ENCODE data around the gene LRRC30. TPM values are rescaled to one million over a fixed set of nuclear protein-coding genes. Genes with fewer than 3 reads are reported as not detected.
A peak's percentile ranks its signal among the peaks of the same experiment; 100 is the strongest.

LRRC30 gene
- total RNA-seq, 1 donor from 2014 or later, result not detected

DNA sequence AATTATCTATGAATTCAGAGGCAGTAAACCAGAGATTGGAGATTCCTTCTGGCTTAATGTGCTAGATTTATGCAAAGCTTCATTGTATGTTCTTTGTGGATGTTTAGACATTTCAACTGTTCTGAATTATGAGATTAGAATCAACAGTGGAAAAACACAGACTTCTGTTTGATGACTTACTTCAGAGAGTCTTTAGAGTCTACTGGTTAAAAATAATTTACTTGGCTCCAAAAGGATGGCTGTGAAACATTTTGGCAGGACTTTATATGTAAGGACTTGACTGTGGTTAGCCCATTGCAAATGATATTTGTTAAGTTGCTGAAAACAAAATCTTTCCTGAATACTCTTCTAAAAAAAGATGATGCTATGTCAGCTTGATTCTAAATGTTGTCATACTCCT, 25.5 kb upstream of the LRRC30 start:
- DNase-seq (ENCODE audit: low spot score in 2 of 2), result no peak
- no peaks in the 10 kb centered on the region for H3K27me3 ChIP-seq
- H3K4me3 ChIP-seq, result no peak overlapping the region
- no peak overlapping the region for H3K27ac ChIP-seq
- no peaks in the 10 kb centered on the region for H3K9me3 ChIP-seq
- TF ChIP-seq, protein P1, sequence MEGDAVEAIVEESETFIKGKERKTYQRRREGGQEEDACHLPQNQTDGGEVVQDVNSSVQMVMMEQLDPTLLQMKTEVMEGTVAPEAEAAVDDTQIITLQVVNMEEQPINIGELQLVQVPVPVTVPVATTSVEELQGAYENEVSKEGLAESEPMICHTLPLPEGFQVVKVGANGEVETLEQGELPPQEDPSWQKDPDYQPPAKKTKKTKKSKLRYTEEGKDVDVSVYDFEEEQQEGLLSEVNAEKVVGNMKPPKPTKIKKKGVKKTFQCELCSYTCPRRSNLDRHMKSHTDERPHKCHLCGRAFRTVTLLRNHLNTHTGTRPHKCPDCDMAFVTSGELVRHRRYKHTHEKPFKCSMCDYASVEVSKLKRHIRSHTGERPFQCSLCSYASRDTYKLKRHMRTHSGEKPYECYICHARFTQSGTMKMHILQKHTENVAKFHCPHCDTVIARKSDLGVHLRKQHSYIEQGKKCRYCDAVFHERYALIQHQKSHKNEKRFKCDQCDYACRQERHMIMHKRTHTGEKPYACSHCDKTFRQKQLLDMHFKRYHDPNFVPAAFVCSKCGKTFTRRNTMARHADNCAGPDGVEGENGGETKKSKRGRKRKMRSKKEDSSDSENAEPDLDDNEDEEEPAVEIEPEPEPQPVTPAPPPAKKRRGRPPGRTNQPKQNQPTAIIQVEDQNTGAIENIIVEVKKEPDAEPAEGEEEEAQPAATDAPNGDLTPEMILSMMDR (IDR thresholded peaks at IDR 0.05), result no peak
- intact Hi-C loops (cut with DNase I), result no loop called here
- H3K36me3 ChIP-seq, result no peaks in the 10 kb centered on the region
- peaks cover 0 to 4% of the 10 kb centered on the region in 2 donors for H3K4me1 ChIP-seq

DNA sequence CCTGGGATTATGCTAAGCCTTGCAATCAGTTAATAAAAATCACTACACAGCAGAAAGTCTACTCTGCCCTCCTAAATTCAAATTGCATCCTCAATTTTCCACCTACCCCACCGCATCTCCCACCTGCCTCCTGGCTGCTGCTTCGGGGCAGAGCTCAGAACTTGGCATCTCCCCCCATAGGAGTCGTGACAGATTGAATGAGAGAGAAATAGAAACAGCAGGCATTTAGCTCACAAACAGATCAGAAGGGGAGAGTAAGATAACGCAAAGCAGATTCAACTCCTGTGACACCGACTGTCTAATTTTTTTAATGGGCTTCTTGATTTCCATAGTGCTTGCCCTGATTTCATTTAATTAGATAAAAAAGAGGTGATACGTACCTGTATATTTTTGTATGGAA, 24.7 kb upstream of the LRRC30 start:
- no peaks in the 10 kb centered on the region for H3K27me3 ChIP-seq
- H3K4me1 ChIP-seq, result peaks cover 0 to 4% of the 10 kb centered on the region in 2 donors
- H3K36me3 ChIP-seq, result no peaks in the 10 kb centered on the region
- intact Hi-C loops (cut with DNase I), result no loop called here
- no peaks in the 10 kb centered on the region for H3K9me3 ChIP-seq
- no peak overlapping the region for H3K4me3 ChIP-seq
- no peak overlapping the region for H3K27ac ChIP-seq
- no peak for DNase-seq (ENCODE audit: low spot score in 2 of 2)
- TF ChIP-seq, protein P1 (IDR thresholded peaks at IDR 0.05), result no peak

DNA sequence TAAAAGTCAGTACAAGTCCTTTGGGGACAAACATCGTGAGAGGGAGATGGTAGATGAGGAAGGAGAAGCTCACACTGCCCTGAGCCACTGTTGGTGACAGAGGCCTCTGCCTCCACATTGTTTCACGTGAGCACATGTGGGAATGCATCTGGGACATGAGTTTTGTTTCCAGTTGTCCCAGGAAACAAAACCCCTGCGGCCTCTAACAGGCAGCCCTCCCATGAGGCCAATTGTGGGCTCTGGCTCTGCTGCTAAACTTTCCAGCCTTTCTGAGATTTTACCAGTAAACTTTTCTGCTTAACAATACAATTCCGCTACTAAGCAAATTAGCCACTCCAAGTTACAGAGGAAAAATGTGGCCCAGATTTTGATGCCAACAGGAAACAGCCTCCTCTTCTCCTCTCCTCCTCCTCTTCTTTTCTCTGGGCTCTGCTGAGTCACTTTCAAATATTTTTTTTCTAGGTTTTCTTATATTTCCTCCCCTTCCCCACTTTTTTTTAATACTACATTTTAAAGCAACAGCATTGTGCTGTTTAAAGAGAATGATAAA, 23.4 kb upstream of the LRRC30 start:
- H3K27me3 ChIP-seq, result no peaks in the 10 kb centered on the region
- H3K9me3 ChIP-seq, result no peaks in the 10 kb centered on the region
- no peak for DNase-seq (ENCODE audit: low spot score in 2 of 2)
- intact Hi-C loops (cut with DNase I), result no loop called here
- TF ChIP-seq, protein P1 (IDR thresholded peaks at IDR 0.05), result no peak
- no peak overlapping the region for H3K4me3 ChIP-seq
- peaks cover 0 to 4% of the 10 kb centered on the region in 2 donors for H3K4me1 ChIP-seq
- no peak overlapping the region for H3K27ac ChIP-seq
- no peaks in the 10 kb centered on the region for H3K36me3 ChIP-seq

DNA sequence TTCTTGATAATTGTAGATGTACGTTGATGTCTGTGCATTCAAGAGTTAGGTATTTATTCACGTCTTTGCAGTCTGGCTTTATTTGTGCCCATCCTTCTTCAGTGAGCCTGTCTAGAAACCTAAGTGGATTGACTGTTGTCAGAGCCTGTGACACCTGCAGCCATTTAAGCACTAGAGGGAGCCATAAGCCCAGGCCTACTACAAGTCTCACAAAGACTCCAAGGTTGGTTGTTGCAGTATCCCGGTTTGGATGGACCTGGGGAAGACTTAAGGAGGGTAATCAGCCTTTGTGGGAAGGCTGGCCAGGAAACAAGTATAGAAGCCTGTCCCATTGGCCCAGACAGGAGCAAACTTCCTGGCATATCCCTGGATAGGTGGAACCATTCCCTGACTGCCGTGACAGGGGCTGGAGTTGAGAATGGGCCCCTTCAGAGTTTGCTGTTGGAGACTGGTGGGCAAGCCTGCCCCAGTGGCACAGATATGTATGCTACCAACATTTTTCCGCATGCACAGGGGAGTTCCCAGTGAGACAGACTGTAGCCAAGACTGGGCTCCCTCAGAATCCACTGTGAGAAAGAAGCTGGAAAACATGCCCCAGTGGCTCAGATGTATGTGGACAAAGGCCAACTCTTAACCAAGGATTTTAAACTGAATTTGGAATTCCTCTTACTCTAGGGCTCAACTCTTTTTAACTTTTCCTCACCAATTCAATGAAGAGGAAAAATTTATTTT, 9.3 kb upstream of the LRRC30 start:
- intact Hi-C loops (cut with DNase I), result no loop called here
- TF ChIP-seq, protein P1 (IDR thresholded peaks at IDR 0.05), result peak in 1 of 3 experiments; percentile 12
- Histone ChIP-seq H3K27ac (no peak overlapping the region), H3K9me3 (no peaks in the 10 kb centered on the region), H3K36me3 (no peaks in the 10 kb centered on the region), H3K27me3 (no peaks in the 10 kb centered on the region), H3K4me1 (no peaks in the 10 kb centered on the region), H3K4me3 (no peak overlapping the region)
- no peak for DNase-seq (ENCODE audit: low spot score in 2 of 2)

DNA sequence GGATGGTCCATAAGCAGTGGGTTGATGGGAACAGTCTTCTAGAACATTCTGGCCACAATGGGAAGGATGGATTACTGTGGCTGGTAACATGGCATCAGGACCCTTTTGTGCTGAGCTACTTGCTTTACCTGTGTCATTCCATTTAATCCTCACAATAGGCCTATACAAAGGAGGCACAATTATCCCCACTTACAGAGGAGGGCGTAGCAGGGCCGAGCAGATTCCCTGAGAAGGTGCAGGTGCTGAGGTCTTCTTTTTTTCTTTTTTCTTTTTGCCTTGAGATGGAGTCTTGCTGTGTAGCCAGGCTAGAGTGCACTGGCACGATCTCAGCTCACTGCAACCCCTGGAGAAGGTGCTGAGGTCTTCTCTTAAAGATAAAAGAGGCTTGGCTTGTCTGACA, 6.7 kb upstream of the LRRC30 start:
- intact Hi-C loops (cut with DNase I), result no loop called here
- H3K36me3 ChIP-seq, result no peaks in the 10 kb centered on the region
- H3K4me3 ChIP-seq, result no peak overlapping the region
- H3K4me1 ChIP-seq, result no peaks in the 10 kb centered on the region
- TF ChIP-seq, protein P1 (IDR thresholded peaks at IDR 0.05), result no peak
- no peak overlapping the region for H3K27ac ChIP-seq
- no peak for DNase-seq (ENCODE audit: low spot score in 2 of 2)
- no peaks in the 10 kb centered on the region for H3K27me3 ChIP-seq
- H3K9me3 ChIP-seq, result no peaks in the 10 kb centered on the region

All from ascending aorta (tissue), 2 donors.